Uterus (tissue), 2 donors: Measurements from ENCODE around the gene RAB6B.

ENCODE experiments used
- POLR2A ChIP-seq, 2 donors: fragments of 450-650 bp; IDR thresholded peaks; one replicate each; pipeline ENCODE4 v1.6.1; 2016; ENCODE audit warnings: antibody characterized with exemption in 2 of 2, mild to moderate bottlenecking in 1 of 2, moderate library complexity in 1 of 2
- TF ChIP-seq, protein P1 (sequence below), 4 experiments: fragments of 200-600 bp in 2 of 4; fragments of 450-650 bp in 2 of 4; sonication (generic) in 2 of 4; IDR thresholded peaks; one replicate each; pipeline ENCODE4 v1.5.1; 2016 to 2019; ENCODE audit warnings: antibody characterized with exemption in 4 of 4, mild to moderate bottlenecking in 2 of 4, moderate library complexity in 1 of 4

DNA sequence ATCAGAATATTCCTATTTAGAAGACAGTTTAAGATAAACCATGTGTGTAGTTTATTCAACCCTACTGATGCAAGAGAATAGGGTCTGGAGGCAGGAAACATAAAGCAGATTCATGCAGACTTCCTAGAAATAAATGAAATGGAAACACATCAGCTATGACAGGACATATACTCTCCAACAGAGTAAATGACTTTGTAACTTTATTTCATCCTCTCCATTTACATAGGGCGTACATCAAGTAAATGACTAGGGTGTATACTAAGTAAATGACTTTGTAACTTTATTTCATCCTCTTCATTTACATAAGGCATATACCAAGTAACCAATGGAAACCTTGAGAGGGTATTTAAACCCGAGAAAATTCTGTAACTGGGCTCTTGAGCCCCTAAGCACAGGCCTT lies 107.7 kb downstream of the RAB6B start:
- TF ChIP-seq, protein P1, sequence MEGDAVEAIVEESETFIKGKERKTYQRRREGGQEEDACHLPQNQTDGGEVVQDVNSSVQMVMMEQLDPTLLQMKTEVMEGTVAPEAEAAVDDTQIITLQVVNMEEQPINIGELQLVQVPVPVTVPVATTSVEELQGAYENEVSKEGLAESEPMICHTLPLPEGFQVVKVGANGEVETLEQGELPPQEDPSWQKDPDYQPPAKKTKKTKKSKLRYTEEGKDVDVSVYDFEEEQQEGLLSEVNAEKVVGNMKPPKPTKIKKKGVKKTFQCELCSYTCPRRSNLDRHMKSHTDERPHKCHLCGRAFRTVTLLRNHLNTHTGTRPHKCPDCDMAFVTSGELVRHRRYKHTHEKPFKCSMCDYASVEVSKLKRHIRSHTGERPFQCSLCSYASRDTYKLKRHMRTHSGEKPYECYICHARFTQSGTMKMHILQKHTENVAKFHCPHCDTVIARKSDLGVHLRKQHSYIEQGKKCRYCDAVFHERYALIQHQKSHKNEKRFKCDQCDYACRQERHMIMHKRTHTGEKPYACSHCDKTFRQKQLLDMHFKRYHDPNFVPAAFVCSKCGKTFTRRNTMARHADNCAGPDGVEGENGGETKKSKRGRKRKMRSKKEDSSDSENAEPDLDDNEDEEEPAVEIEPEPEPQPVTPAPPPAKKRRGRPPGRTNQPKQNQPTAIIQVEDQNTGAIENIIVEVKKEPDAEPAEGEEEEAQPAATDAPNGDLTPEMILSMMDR (IDR thresholded peaks at IDR 0.05), result no peak
- TF ChIP-seq POLR2A (IDR thresholded peaks at IDR 0.05), result no peak
